AG04450 (cell line): ENCODE data around the gene GTF2H4. TPM values are rescaled to one million over a fixed set of nuclear protein-coding genes. Genes with fewer than 3 reads are reported as not detected.
A peak's percentile ranks its signal among the peaks of the same experiment; 100 is the strongest.
"Not testable (repeated sequence)": the region's sequence is repeated elsewhere in the genome, so short reads cannot be mapped to it uniquely, and the experiment has no call there.

ENCODE experiments used
- CTCF ChIA-PET: fragments of 300-600, 350-600 bp; formaldehyde crosslinking; extraction: SDS; loops from one replicate; lab custom pipeline; 2022; ENCODE audit warnings: antibody characterized with exemption, inconsistent platforms; lab: Charles Lee
- POLR2A ChIA-PET: fragments of 350-600 bp; formaldehyde crosslinking; extraction: SDS; loops from one replicate; lab custom pipeline; 2021; ENCODE audit warnings: antibody characterized with exemption, inconsistent platforms; lab: Yijun Ruan, JAX
- DNase-seq: peaks from one replicate; pipeline ENCODE4 v3.0.0-alpha.2; 2011; ENCODE audit warnings: low read depth, low spot score
- H3K27ac ChIP-seq: one replicate; pipeline ENCODE4 v1.5.1; 2012; ENCODE audit warnings: low read depth, low read length, control low read depth
- H3K27me3 ChIP-seq: one replicate; pipeline ENCODE4 v1.6.0; 2012; ENCODE audit warnings: low read length; ENCODE audit not compliant: control insufficient read depth, insufficient read depth
- H3K4me3 ChIP-seq: 2 replicates; pipeline ENCODE4 v1.5.1; 2011; ENCODE audit warnings: mild to moderate bottlenecking, low read depth, low read length, control low read depth
- H3K9me3 ChIP-seq: 2 replicates; pipeline ENCODE4 v1.5.1; 2012; ENCODE audit warnings: low read length; ENCODE audit not compliant: control insufficient read depth, insufficient read depth
- polyA plus RNA-seq: library from polyadenylated mRNA; depleted of rRNA; stranded (reverse); fragments of >200 nt; gene quantifications from 2 replicates; pipeline ENCODE4 v1.2.3, GENCODE V29; 2011
- TF ChIP-seq, protein P1 (sequence below): IDR thresholded peaks from 2 replicates; pipeline ENCODE4 v1.5.1; 2011; ENCODE audit warnings: low read depth, low read length, control low read depth, inconsistent platforms

Gene GTF2H4
- polyA plus RNA-seq, 1 experiment: 31.9 TPM

DNA sequence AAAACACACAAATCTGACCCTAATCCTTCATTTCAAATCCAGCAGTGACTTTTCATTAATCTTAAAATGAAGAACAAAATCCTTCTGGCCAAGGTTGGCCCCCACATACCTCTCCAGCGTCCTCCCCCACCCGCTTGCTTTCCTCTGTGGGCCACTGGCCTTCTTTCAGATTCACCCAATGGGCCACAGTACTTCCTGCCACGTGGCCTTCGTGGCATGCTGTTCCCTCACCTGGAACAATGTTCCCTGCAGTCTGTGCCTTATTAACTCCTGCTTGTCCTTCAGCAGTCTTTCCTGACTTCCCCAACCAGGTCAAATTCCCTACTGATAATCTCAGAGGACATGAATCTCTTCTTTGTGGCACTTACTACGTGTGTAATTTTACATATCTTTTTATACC, 5.3 kb upstream of the GTF2H4 start:
- no peak overlapping the region for H3K4me3 ChIP-seq
- no peaks in the 10 kb centered on the region for H3K27me3 ChIP-seq
- H3K9me3 ChIP-seq: no peaks in the 10 kb centered on the region
- no peak for DNase-seq
- CTCF ChIA-PET: no interaction called here
- TF ChIP-seq, protein P1, sequence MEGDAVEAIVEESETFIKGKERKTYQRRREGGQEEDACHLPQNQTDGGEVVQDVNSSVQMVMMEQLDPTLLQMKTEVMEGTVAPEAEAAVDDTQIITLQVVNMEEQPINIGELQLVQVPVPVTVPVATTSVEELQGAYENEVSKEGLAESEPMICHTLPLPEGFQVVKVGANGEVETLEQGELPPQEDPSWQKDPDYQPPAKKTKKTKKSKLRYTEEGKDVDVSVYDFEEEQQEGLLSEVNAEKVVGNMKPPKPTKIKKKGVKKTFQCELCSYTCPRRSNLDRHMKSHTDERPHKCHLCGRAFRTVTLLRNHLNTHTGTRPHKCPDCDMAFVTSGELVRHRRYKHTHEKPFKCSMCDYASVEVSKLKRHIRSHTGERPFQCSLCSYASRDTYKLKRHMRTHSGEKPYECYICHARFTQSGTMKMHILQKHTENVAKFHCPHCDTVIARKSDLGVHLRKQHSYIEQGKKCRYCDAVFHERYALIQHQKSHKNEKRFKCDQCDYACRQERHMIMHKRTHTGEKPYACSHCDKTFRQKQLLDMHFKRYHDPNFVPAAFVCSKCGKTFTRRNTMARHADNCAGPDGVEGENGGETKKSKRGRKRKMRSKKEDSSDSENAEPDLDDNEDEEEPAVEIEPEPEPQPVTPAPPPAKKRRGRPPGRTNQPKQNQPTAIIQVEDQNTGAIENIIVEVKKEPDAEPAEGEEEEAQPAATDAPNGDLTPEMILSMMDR: no peak
- POLR2A ChIA-PET: no interaction called here
- H3K27ac ChIP-seq: no peak overlapping the region

DNA sequence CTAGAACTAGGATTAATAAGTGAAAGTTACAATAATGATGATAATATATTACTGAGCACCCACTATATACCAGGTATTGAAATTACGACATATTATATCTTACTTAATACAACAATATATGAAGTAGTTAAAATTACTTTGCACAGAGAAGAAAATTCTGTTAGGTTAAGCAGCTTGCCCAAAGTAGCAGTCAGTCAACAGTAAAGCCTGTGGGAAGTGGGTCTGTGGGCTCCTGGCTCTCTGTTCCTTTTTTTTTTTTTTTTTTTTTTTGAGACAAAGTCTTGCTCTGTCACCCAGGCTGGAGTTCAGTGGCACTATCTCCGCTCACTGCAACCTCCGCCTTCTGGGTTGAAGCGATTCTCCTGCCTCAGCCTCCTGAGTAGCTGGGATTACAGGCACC, 4.8 kb upstream of the GTF2H4 start:
- no peak for DNase-seq
- H3K4me3 ChIP-seq: no peak overlapping the region
- H3K9me3 ChIP-seq: no peaks in the 10 kb centered on the region
- TF ChIP-seq, protein P1: no peak
- CTCF ChIA-PET: interaction anchor here (1.1 to 3.7 kb wide), 2 partner anchors 12 to 176 kb away, joined by 3 to 19 read pairs; partner anchors contain the start of gene VARS2
- POLR2A ChIA-PET: no interaction called here
- no peak overlapping the region for H3K27ac ChIP-seq
- H3K27me3 ChIP-seq: no peaks in the 10 kb centered on the region

DNA sequence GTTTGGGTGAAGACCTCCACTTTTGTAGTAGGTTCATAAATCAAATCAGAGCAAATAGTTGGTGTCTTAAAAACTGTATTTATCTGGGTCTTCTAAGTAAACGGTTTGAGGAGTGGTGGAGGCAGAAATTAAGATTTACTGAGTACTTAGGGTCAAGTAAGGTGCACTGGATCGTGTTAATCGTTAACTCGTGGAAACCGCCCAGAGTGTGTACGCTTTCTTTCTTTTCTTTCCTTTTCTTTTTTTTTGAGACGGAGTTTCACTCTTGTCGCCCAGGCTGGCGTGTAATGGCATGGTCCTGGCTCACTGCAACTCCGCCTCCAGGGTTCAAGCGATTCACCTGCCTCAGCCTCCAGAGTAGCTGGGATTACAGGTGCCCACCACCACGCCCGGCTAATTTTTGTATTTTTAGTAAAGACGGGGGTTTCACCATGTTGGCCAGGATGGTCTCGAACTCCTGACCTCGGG, 683 bp upstream of the GTF2H4 start:
- not testable (repeated sequence) for H3K27ac ChIP-seq, H3K9me3 ChIP-seq, H3K27me3 ChIP-seq, DNase-seq
- ChIA-PET CTCF (interaction anchor here (0.5 to 1.6 kb wide), 4 partner anchors 67 to 172 kb away, joined by 3 to 5 read pairs (median 3); no protein-coding TSS in a partner anchor), POLR2A (interaction anchor here (0.5 to 1.0 kb wide), 7 partner anchors 11 to 289 kb away, joined by 3 to 18 read pairs (median 3); partner anchors contain the start of gene FLOT1)
- H3K4me3 ChIP-seq: peak overlapping the region; percentile 60

DNA sequence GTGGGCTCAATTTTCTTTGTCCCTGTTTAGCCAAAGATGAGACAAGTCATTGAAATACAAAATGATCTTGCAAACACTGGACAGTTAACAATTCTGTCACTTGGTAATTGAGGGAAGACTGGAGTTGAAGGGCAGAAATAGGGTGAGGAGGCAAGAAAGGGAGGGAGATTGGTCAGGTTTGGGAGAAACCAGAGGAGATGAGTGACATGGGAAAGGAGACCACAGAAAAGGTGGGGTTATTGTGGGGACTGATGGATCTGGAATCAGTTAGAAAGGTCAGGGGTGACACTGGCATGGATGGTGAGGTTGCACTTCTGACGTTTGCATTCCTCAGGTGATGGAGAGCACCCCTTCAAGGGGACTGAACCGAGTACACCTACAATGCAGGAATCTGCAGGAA, 693 bp downstream of the GTF2H4 start:
- ChIA-PET CTCF (interaction anchor here (0.6 to 1.6 kb wide), 6 partner anchors 80 to 179 kb away, joined by 3 to 5 read pairs (median 3); no protein-coding TSS in a partner anchor), POLR2A (no interaction called here)
- no peaks in the 10 kb centered on the region for H3K27me3 ChIP-seq
- TF ChIP-seq, protein P1: no peak
- peak overlapping the region; percentile 90 for H3K4me3 ChIP-seq
- H3K27ac ChIP-seq: peak overlapping the region; percentile 31
- no peak for DNase-seq
- H3K9me3 ChIP-seq: no peaks in the 10 kb centered on the region

DNA sequence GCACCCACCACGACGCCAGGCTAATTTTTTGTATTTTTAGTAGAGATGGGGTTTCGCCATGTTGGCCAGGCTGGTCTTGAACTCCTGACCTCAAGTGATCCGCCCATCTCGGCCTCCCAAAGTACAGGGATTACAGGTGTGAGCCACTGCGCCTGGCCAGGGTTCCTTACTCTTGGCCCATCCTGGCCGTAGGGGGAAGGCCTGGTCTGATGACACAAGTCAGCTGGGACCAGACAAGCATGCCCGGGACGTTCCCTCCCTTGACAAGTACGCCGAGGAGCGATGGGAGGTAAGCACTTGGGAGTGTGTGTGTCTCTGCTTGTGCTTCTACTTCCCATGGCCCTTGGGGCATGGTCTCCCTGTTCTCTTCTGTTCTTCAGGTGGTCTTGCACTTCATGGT, 2.5 kb downstream of the GTF2H4 start:
- CTCF ChIA-PET: interaction anchor here (1.0 kb wide), 1 partner anchor 159 kb away, joined by 5 read pairs; no protein-coding TSS in a partner anchor
- DNase-seq, H3K9me3 ChIP-seq, H3K27me3 ChIP-seq, H3K27ac ChIP-seq, POLR2A ChIA-PET, H3K4me3 ChIP-seq: not testable (repeated sequence)

DNA sequence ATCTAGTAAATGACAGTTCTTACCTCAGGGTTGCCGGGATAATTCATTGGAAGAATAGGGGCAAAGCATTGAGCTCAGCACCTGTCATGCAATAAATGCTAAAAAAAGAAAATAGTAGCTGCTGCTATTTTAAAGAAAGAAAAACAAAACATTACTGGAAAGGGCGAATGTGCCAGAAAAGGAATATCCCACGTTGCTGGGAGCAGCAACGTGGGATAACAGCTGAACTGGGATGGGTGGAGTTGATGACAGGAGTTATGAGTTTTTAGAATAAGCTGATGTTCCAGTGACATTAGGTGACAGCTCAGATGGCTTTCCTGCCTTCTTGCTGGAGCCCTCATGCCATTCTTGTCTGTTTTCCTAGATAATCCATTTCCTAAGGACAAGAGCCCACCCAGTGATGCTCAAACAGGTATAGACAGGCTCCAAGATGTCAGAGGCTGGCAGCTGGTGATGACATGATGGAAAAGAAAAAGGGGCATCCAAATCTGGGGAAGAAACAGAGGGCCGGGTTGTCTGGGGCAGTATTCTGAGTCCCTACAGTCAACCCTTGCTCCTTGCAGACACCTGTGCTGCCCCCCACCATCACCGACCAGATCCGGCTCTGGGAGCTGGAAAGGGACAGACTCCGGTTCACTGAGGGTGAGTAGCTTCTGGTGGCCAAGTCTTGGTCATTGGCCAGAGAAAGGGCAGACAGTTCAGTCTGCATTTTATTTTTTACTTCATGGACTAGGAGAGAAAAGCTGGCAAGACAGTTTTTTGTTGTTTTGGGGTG, 4.9 kb downstream of the GTF2H4 start:
- H3K9me3 ChIP-seq: no peaks in the 10 kb centered on the region
- TF ChIP-seq, protein P1: no peak
- H3K4me3 ChIP-seq: no peak overlapping the region
- DNase-seq: no peak
- no peak overlapping the region for H3K27ac ChIP-seq
- POLR2A ChIA-PET: interaction anchor here (0.8 to 1.1 kb wide), 5 partner anchors 29 to 180 kb away, joined by 3 to 6 read pairs (median 4); no protein-coding TSS in a partner anchor
- CTCF ChIA-PET: interaction anchor here (0.6 to 9.7 kb wide), 19 partner anchors 17 to 486 kb away, joined by 3 to 261 read pairs (median 7); no protein-coding TSS in a partner anchor
- no peaks in the 10 kb centered on the region for H3K27me3 ChIP-seq
